HL-60 (cell line): ENCODE data around the gene PSMA1.

Experiments
- CTCF ChIP-seq: IDR thresholded peaks from one replicate; pipeline ENCODE4 v1.5.1; 2011; ENCODE audit warnings: low read length, control low read depth, inconsistent platforms; ENCODE audit not compliant: insufficient read depth
- POLR2AphosphoS5 ChIP-seq: IDR thresholded peaks from 2 replicates; pipeline ENCODE4 v1.6.1; 2012; ENCODE audit warnings: low read depth

- no peak for TF ChIP-seq CTCF
- TF ChIP-seq POLR2AphosphoS5: no peak
Observed at GRCh38 chr11:14555818-14556217, 35.6 kb upstream of the PSMA1 start.
